Loucy (cell line): ENCODE measurements around the gene TSEN54.

Source experiments
- CTCF ChIP-seq: fragments of 200-600 bp; sonication (generic); conservative IDR thresholded peaks from 2 replicates; pipeline ENCODE4 v1.5.1; 2014; ENCODE audit warnings: mild to moderate bottlenecking, antibody characterized with exemption, low read length
- EZH2phosphoT487 ChIP-seq: fragments of 200-600 bp; IDR thresholded peaks from 2 replicates; pipeline ENCODE4 v1.6.1; 2018; ENCODE audit warnings: antibody characterized with exemption, mild to moderate bottlenecking, moderate library complexity, borderline replicate concordance

GRCh38 chr17:75566834-75567233 lies 50.5 kb downstream of the TSEN54 start:
- TF ChIP-seq CTCF: no peak
- TF ChIP-seq EZH2phosphoT487: no peak
